Stimulated activated effector memory CD8-positive, alpha-beta T cell treated with anti-CD3 and anti-CD28 coated beads, Interleukin-12 subunit alpha, Interleukin-12 subunit beta, amount 100 ng/mL, for 72 hours (primary cell): ENCODE results near the gene WDR90.

Experiments used
- ATAC-seq: fragments of 150-1000 bp; cut with Tn5 transposase; 2 replicates; pipeline ENCODE4 v1.10.0; 2021
- DNase-seq, 2 donors: peaks; one replicate each; pipeline ENCODE4 v3.0.0; 2021 to 2022; ENCODE audit warnings: low spot score in 2 of 2
- H3K27ac Mint-ChIP-seq: one replicate; pipeline ENCODE4 v1.8.0; 2022; ENCODE audit warnings: mild to moderate bottlenecking, mixed read lengths
- H3K36me3 Mint-ChIP-seq: one replicate; pipeline ENCODE4 v1.8.0; 2022; ENCODE audit warnings: mild to moderate bottlenecking, mixed read lengths
- H3K4me1 Mint-ChIP-seq: one replicate; pipeline ENCODE4 v1.8.0; 2022; ENCODE audit warnings: mixed read lengths
- H3K4me3 Mint-ChIP-seq: one replicate; pipeline ENCODE4 v1.8.0; 2022; ENCODE audit warnings: mild to moderate bottlenecking, mixed read lengths
- H3K9me3 Mint-ChIP-seq: one replicate; pipeline ENCODE4 v1.8.0; 2022; ENCODE audit warnings: mixed read lengths

WDR90 gene

DNA sequence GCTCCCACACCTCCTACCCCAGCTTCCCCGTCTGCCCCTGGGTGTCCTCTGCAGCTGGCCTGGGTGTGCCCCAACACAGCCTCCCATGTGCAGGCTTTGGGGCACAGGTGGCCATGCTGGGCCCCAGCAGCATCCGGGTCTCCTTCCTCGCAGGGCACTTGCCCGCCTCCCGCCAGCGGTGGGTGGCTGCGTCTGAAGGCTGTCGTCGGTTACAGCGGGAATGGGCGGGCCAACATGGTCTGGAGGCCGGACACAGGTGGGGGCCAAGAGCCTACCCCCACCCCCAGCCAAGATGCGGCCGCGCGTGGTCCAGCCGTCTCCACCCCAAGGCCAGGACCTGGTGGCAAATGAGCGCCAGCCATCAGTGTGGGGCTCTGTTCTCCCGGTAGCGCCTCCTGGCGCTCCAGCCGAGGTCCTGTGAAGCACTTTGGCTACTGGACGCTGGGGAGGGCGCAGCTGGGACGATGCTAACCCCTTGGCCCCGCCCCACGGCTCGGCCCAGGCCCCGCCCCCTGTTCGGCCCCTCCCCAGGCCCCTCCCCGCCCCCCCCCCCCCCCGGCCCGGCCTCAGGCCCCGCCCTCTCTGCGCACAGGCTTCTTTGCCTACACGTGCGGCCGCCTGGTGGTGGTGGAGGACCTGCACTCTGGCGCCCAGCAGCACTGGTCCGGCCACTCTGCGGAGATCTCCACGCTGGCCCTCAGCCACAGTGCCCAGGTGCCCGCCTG is 11.5 kb downstream of the WDR90 start:
- no peak overlapping the region for H3K4me3 Mint-ChIP-seq
- ATAC-seq, result peak; percentile 57
- H3K9me3 Mint-ChIP-seq, result no peaks in the 10 kb centered on the region
- peaks cover 9% of the 10 kb centered on the region for H3K36me3 Mint-ChIP-seq
- H3K4me1 Mint-ChIP-seq, result peaks cover 9% of the 10 kb centered on the region
- H3K27ac Mint-ChIP-seq, result no peak overlapping the region
- DNase-seq, result peak in 1 of 2 donors; percentile 74

DNA sequence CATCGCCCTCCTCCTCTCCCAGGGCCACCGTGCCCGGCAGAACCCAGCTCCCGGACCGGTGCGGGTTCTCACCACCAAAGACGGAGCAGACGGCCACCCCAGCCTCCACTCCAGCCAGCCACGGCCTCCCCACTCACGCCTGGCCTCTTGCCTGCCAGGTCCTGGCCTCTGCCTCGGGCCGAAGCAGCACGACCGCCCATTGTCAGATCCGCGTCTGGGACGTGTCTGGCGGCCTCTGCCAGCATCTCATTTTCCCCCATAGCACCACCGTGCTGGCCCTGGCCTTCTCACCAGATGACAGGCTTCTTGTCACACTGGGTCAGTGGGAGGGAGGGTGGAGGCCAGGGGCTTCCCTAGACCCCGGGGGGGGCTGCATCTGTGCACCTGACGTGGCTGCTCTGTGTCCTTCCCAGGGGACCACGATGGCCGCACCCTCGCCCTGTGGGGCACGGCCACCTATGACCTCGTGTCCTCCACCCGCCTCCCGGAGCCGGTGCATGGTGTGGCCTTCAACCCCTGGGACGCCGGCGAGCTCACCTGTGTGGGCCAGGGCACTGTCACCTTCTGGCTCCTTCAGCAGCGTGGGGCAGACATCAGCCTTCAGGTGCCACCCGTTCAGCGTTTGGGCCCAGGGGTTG is 12.1 kb downstream of the WDR90 start:
- Mint-ChIP-seq H3K36me3 (peaks cover 9% of the 10 kb centered on the region), H3K9me3 (no peaks in the 10 kb centered on the region), H3K27ac (no peak overlapping the region), H3K4me1 (peaks cover 9% of the 10 kb centered on the region), H3K4me3 (no peak overlapping the region)
- no peak for ATAC-seq
- no peak for DNase-seq

- ATAC-seq (no peak), DNase-seq (no peak)
- H3K4me1 Mint-ChIP-seq, result peaks cover 9% of the 10 kb centered on the region
- H3K9me3 Mint-ChIP-seq, result no peaks in the 10 kb centered on the region
- no peak overlapping the region for H3K27ac Mint-ChIP-seq
- peaks cover 9% of the 10 kb centered on the region for H3K36me3 Mint-ChIP-seq
- H3K4me3 Mint-ChIP-seq, result no peak overlapping the region
Observed at GRCh38 chr16:662095-662494, 12.9 kb downstream of the WDR90 start.

- no peaks in the 10 kb centered on the region for H3K9me3 Mint-ChIP-seq
- H3K4me1 Mint-ChIP-seq, result peaks cover 9% of the 10 kb centered on the region
- peaks cover 9% of the 10 kb centered on the region for H3K36me3 Mint-ChIP-seq
- DNase-seq (no peak), ATAC-seq (no peak)
- no peak overlapping the region for H3K27ac Mint-ChIP-seq
- no peak overlapping the region for H3K4me3 Mint-ChIP-seq
Observed at GRCh38 chr16:662597-662996, 13.4 kb downstream of the WDR90 start.

GRCh38 chr16:666572-666971 is 17.4 kb downstream of the WDR90 start:
- Mint-ChIP-seq H3K9me3 (no peaks in the 10 kb centered on the region), H3K27ac (no peak overlapping the region), H3K36me3 (peaks cover 26% of the 10 kb centered on the region), H3K4me3 (no peak overlapping the region), H3K4me1 (peaks cover 2% of the 10 kb centered on the region)
- ATAC-seq, result no peak
- DNase-seq, result no peak

DNA sequence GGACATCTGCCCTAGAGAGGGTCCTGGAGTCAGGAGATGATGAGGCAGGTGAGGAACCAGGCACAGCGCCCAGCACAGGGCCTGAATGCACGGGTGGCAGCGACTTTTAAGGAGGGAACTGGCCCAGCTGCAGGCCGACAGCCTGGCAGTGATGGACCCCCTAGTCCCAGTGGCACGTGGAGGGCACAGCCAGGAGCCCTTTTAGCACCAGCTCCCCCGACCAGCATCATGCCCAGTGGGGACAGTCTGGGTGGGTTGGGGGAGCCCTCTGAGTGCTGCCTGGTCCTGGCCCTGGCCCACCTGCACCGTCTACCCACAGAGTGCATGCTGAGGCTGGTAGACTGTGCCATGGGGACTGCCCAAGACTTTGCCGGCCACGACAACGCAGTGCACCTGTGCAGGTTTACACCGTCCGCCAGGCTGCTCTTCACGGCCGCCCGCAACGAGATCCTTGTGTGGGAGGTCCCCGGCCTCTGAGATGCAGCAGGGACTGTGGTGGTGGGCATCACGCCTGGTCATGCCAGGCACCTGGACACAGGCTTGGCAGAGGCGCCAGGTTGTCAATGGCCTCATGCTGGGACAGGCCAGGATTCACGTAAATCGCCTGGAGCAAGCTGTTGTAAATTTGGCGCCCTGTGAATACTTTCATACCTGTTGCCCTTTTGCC is 18.1 kb downstream of the WDR90 start:
- no peaks in the 10 kb centered on the region for H3K9me3 Mint-ChIP-seq
- peaks cover 26% of the 10 kb centered on the region for H3K36me3 Mint-ChIP-seq
- H3K4me3 Mint-ChIP-seq, result peak overlapping the region; percentile 77
- H3K27ac Mint-ChIP-seq, result peak overlapping the region; percentile 90
- no peak for ATAC-seq
- H3K4me1 Mint-ChIP-seq, result no peaks in the 10 kb centered on the region
- DNase-seq, result no peak

DNA sequence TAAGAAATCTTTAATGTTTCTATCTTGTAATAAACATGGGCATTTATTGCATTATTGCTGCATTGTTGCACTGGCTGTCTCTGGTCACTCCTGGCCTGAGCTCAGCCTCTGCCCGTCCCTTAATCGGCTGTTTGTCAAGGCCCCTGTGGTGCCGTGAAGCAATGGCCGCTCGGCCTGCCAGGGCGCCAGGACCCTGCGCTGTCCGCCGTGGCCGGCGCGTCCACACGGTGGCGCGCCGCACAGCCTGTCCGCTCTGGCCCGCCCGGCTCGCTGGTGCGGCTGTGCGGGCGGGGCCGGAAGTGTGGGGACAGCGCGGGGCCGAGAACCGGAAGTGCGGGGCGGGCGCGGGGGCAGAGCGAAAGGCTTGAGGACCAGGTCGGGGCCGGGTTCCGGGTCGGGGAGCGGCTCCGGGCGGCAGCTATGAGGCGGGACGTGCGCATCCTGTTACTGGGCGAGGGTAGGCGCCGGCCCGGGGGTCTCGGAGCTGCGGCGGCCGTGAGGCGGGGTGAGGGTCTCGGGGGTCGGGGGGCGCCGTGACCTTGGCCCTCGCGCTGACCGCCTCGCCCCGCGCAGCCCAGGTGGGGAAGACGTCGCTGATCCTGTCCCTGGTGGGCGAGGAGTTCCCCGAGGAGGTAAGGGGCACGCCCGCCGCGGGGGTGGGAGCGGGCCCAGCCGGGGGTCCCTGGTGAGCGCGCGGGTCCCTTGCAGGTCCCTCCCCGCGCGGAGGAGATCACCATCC is 18.8 kb downstream of the WDR90 start, which contains the start of gene RHOT2:
Gene RHOT2, plus strand, starts transcription at position 353 of the 739 bp plus-strand sequence. Its CDS starts 68 bp downstream, at position 421.
- H3K27ac Mint-ChIP-seq, result peak within 1 kb of the TSS; percentile 90

GRCh38 chr16:668519-669171 is 19.5 kb downstream of the WDR90 start:
- Mint-ChIP-seq H3K9me3 (no peaks in the 10 kb centered on the region), H3K36me3 (peaks cover 25% of the 10 kb centered on the region), H3K4me3 (peak overlapping the region; percentile 77), H3K27ac (peak overlapping the region; percentile 90), H3K4me1 (no peaks in the 10 kb centered on the region)
- ATAC-seq, result peak; percentile 3
- DNase-seq, result peak in 1 of 2 donors; percentile 67

More for the DNA sequence above, 18.8 kb downstream of the WDR90 start, which contains the start of gene RHOT2:
- Mint-ChIP-seq H3K4me1 (no peaks in the 10 kb centered on the region), H3K9me3 (no peaks in the 10 kb centered on the region), H3K4me3 (peak within 1 kb of the TSS; percentile 77), H3K36me3 (peaks cover 26% of the 10 kb centered on the region)
- ATAC-seq (peak; percentile 93), DNase-seq (peak; percentile 92 to 96)

DNA sequence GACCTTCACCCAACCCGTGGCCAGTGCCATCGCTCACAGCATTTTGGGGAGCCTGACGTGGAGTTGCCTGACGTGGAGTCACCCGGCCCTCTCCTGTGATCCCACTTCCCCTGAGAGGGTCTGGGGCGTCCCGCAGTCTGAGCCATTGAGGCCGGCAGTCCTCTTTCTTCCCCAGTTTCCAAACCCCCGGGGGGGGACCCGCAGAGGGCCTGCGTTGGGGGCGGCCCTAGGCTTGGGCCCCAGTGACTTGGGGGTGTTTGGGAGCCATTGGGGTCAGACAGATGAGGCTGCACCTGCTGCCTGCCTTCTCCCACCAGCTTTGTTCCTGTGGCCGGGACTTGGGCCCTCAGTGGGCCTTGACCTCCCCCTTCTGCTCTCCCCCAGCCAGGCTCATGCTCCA is 20.5 kb downstream of the WDR90 start:
- H3K9me3 Mint-ChIP-seq, result no peaks in the 10 kb centered on the region
- H3K4me1 Mint-ChIP-seq, result peaks cover under 1% of the 10 kb centered on the region
- DNase-seq, result no peak
- ATAC-seq, result no peak
- H3K27ac Mint-ChIP-seq, result no peak overlapping the region
- H3K4me3 Mint-ChIP-seq, result peak overlapping the region; percentile 77
- H3K36me3 Mint-ChIP-seq, result peaks cover 25% of the 10 kb centered on the region

DNA sequence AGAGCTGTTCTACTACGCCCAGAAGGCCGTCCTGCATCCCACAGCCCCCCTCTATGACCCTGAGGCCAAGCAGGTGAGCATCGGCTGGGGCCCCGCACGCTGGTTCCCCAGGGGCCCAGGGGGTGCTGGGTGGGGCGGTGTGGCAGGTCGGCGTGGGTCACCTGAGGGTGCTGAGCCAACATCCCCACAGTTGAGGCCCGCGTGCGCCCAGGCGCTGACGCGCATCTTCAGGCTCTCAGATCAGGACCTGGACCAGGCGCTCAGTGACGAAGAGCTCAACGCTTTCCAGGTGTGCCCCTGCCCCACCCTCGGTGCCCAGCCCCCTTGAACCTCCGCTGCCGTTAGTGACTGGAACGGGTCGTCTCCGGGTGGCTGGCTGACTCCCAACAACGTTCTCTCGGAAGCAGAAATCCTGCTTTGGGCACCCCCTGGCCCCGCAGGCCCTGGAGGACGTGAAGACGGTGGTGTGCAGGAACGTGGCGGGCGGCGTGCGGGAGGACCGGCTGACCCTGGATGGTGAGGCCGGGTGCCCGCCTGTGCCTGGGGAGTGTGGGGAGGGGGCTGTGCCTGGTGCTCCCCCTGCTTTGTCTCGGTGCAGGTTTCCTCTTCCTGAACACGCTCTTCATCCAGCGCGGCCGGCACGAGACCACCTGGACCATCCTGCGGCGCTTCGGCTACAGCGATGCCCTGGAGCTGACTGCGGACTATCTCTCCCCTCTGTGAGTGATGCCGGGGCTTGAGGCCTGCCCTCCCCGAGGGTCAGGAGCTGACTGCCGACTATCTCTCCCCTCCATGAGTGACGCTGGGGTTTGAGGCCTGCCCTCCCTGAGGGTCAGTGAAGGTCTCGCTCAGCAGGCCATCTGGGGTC is 21.6 kb downstream of the WDR90 start:
- H3K36me3 Mint-ChIP-seq, result peaks cover 25% of the 10 kb centered on the region
- ATAC-seq (no peak), DNase-seq (no peak)
- peaks cover 8% of the 10 kb centered on the region for H3K4me1 Mint-ChIP-seq
- no peak overlapping the region for H3K4me3 Mint-ChIP-seq
- no peaks in the 10 kb centered on the region for H3K9me3 Mint-ChIP-seq
- no peak overlapping the region for H3K27ac Mint-ChIP-seq

GRCh38 chr16:671353-672131 is 22.4 kb downstream of the WDR90 start:
- Mint-ChIP-seq H3K27ac (no peak overlapping the region), H3K4me1 (peaks cover 8% of the 10 kb centered on the region), H3K36me3 (peaks cover 25% of the 10 kb centered on the region), H3K9me3 (no peaks in the 10 kb centered on the region), H3K4me3 (no peak overlapping the region)
- ATAC-seq, result no peak
- no peak for DNase-seq

DNA sequence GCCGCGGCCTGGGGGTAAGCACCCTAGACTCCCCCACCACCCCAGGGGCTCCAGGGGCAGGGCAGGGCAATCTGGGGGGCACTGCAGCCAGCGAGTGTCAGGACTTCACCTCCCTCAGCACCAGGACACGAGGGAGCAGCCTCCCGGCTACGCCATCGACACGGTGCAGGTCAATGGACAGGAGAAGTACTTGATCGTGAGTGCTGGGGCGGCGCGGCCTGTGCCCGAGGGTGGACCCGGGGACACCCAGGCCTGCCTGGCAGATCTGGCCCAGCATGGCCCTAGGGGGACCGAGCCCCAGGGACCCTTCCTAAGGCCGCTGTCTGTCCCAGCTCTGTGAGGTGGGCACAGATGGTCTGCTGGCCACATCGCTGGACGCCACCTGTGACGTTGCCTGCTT is 23.2 kb downstream of the WDR90 start:
- Mint-ChIP-seq H3K9me3 (no peaks in the 10 kb centered on the region), H3K4me3 (no peak overlapping the region), H3K36me3 (peaks cover 25% of the 10 kb centered on the region), H3K27ac (no peak overlapping the region), H3K4me1 (peaks cover 8% of the 10 kb centered on the region)
- DNase-seq, result no peak
- no peak for ATAC-seq

DNA sequence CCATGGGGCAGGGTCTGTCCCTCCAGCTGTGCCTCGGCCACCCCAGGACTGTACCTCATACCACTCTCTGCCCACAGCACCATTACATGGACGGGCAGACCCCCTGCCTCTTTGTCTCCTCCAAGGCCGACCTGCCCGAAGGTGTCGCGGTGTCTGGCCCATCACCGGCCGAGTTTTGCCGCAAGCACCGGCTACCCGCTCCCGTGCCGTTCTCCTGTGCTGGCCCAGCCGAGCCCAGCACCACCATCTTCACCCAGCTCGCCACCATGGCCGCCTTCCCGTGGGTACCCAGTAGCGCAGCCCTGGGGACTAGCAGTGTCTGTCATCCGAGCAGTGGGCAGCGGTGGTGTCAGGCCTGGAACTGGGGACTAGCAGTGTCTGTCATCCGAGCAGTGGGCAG is 23.7 kb downstream of the WDR90 start:
- Mint-ChIP-seq H3K27ac (no peak overlapping the region), H3K36me3 (peaks cover 25% of the 10 kb centered on the region), H3K4me1 (peaks cover 8% of the 10 kb centered on the region), H3K9me3 (no peaks in the 10 kb centered on the region), H3K4me3 (no peak overlapping the region)
- no peak for DNase-seq
- ATAC-seq, result no peak
